Measurements from ENCODE around the gene CASTOR1. TPM values are rescaled to one million over a fixed set of nuclear protein-coding genes. Genes with fewer than 3 reads are reported as not detected.

CASTOR1 gene
- polyA plus RNA-seq, 1 of the 3 experiments (the other 2 are of a cell fraction): 14.4 TPM

GRCh38 chr22:30287648-30288418 is 1.5 kb downstream of the CASTOR1 start:
- Histone ChIP-seq H3K27ac (ENCODE audit: low read depth in 2 of 2, low read length in 1 of 2) (peak overlapping the region; percentile 53 to 73; a peak in 3 of 4 replicates), H3K4me1 (ENCODE audit: control insufficient read depth in 1 of 2, insufficient read depth in 2 of 2, low read depth in 1 of 2, low read length in 1 of 2) (peaks cover 16 to 30% of the 10 kb centered on the region in 2 experiments; a peak in 2 of 4 replicates), H3K4me2 (peak overlapping the region; percentile 95), H3K9me2 (no peaks in the 10 kb centered on the region), H2AFZ (ENCODE audit: low read depth) (peak overlapping the region; percentile 2; the same call in 1 of the 2 replicates), H4K20me1 (ENCODE audit: insufficient read depth) (peaks cover 4% of the 10 kb centered on the region; the same call in 1 of the 2 replicates), H3K27me3 (ENCODE audit: insufficient read depth) (no peaks in the 10 kb centered on the region), H3K9me3 (no peaks in the 10 kb centered on the region), H3K36me3 (replicated peaks in 1 of 2; ENCODE audit: control insufficient read depth in 1 of 2, insufficient read depth in 2 of 2, low read length in 1 of 2) (peaks cover 0 to 13% of the 10 kb centered on the region in 2 experiments), H3K9ac (peak overlapping the region; percentile 76; the same call in 1 of the 2 replicates), H3K4me3 (ENCODE audit: low read depth in 2 of 2, low read length in 1 of 2) (peak overlapping the region; percentile 83 to 84), H3K79me2 (ENCODE audit: insufficient read depth) (no peaks in the 10 kb centered on the region), H3F3A (replicated peaks; ENCODE audit: insufficient read depth) (peaks cover 17% of the 10 kb centered on the region)
- CTCF ChIA-PET: interaction anchor here (0.6 to 12.9 kb wide), 64 partner anchors 8 to 652 kb away, joined by 3 to 228 read pairs (median 5); partner anchors contain the start of genes CCDC157, RNF215, SEC14L2 and SF3A1
- POLR2A ChIA-PET: interaction anchor here (1.1 to 3.5 kb wide), 2 partner anchors 41 to 99 kb away, joined by 3 to 10 read pairs; partner anchors contain the start of gene RNF215
- DNase-seq: peak; percentile 89
- 33% methylated on average over 5 of the region's 5 CpGs for WGBS (ENCODE audit: low lambda C conversion rate)
- TF ChIP-seq YY1 (IDR thresholded peaks at IDR 0.05; ENCODE audit: low read depth) (no peak), MXI1 (IDR thresholded peaks at IDR 0.05; ENCODE audit: low read depth, low read length) (no peak), RAD21 (IDR thresholded peaks at IDR 0.05; ENCODE audit: low read length) (peak; percentile 78), TCF12 (IDR thresholded peaks at IDR 0.05) (no peak), EP300 (IDR thresholded peaks at IDR 0.05; ENCODE audit: borderline replicate concordance in 1 of 2, low read depth in 1 of 2, low read length in 1 of 2) (no peak), CTCF (IDR thresholded peaks at IDR 0.05) (peak; percentile 82), TAF1 (IDR thresholded peaks at IDR 0.05; ENCODE audit: borderline replicate concordance, low read depth, low read length) (no peak), FOSL2 (IDR thresholded peaks at IDR 0.05; ENCODE audit: borderline replicate concordance, low read depth) (no peak), SMC3 (IDR thresholded peaks at IDR 0.05; ENCODE audit: low read depth, low read length) (peak; percentile 70), RXRA (IDR thresholded peaks at IDR 0.05; ENCODE audit: borderline replicate concordance, low read depth) (no peak), RCOR1 (IDR thresholded peaks at IDR 0.05; ENCODE audit: low read length) (peak; percentile 68; the same call in 1 of the 2 replicates), JUND (IDR thresholded peaks at IDR 0.05) (no peak), MAX (IDR thresholded peaks at IDR 0.05; ENCODE audit: low read depth) (no peak; the same call in 1 of the 2 replicates), RFX5 (IDR thresholded peaks at IDR 0.05; ENCODE audit: low read length) (no peak), EZH2phosphoT487 (IDR thresholded peaks at IDR 0.05; ENCODE audit: borderline replicate concordance, low read depth) (no peak), MEF2A (IDR thresholded peaks at IDR 0.05; ENCODE audit: borderline replicate concordance, low read depth) (no peak), USF1 (IDR thresholded peaks at IDR 0.05; ENCODE audit: borderline replicate concordance, low read depth) (no peak), PBX3 (IDR thresholded peaks at IDR 0.05) (no peak), FOXJ3 (CRISPR knock-in tag; IDR thresholded peaks at IDR 0.05) (no peak), REST (IDR thresholded peaks at IDR 0.05; ENCODE audit: low read depth, low read length) (no peak), POLR2AphosphoS5 (IDR thresholded peaks at IDR 0.05; ENCODE audit: low read depth, low read length) (peak; percentile 50; the same call in 1 of the 2 replicates), USF2 (IDR thresholded peaks at IDR 0.05; ENCODE audit: borderline replicate concordance, low read depth, low read length) (no peak)

Measured in SK-N-SH (cell line).